ENCODE data around the gene KLHL22. TPM values are rescaled to one million over a fixed set of nuclear protein-coding genes. Genes with fewer than 3 reads are reported as not detected.

Gene KLHL22
- total RNA-seq, 1 donor from 2014 or later, result 18.0 TPM

- no peak for DNase-seq (ENCODE audit: low read depth)
- TF ChIP-seq CTCF (conservative IDR thresholded peaks at IDR 0.05; ENCODE audit: low read depth, low read length), result no peak
- no peak overlapping the region for H3K4me3 ChIP-seq (ENCODE audit: low read depth, low read length)
Observed at GRCh38 chr22:20523086-20523983, 27.7 kb upstream of the KLHL22 start.

GRCh38 chr22:20522134-20523004 lies 26.8 kb upstream of the KLHL22 start:
- TF ChIP-seq CTCF (conservative IDR thresholded peaks at IDR 0.05; ENCODE audit: low read depth, low read length), result no peak
- DNase-seq (ENCODE audit: low read depth), result no peak
- no peak overlapping the region for H3K4me3 ChIP-seq (ENCODE audit: low read depth, low read length)

DNA sequence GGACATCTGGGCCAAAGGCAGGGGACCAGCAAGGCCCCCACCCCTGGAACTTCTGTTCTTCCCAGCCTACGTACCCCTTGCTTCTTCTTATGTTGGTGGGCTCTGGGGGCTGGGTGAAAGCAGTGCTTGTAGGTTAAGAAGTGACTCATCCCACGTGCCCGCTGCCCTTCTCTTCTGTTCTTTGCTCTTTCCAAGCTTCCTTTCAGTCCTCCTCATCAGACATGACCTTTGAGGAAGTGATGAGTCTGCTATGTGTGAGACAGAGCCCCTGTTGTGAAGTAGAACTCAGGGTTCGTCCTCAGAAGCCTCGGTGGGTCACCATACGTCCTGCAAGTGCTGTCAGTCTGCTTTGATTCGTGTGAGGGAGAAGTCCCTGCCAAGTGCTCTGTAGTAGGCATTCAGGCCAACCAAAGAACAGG lies 24.5 kb upstream of the KLHL22 start:
- no peak overlapping the region for H3K4me3 ChIP-seq (ENCODE audit: low read depth, low read length)
- DNase-seq (ENCODE audit: low read depth), result no peak
- no peak for TF ChIP-seq CTCF (conservative IDR thresholded peaks at IDR 0.05; ENCODE audit: low read depth, low read length)

DNA sequence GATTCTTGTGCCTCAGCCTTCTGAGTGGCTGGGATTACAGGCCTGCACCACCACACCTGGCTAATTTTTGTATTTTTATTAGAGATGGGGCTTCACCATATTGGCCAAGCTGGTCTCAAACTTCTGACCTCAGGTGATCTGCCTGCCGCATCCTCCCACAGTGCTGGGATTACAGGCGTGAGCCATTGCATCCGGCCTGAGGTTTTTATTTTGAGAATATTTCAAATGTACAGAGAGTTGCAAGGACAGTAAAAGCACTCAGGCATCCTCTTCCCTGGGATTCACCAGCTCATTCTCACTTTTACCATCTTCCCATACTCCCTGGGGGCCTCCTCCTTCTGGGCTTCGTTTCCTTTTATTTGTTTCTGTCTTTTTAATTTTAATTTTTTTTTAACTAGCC lies 24.0 kb upstream of the KLHL22 start:
- TF ChIP-seq CTCF (conservative IDR thresholded peaks at IDR 0.05; ENCODE audit: low read depth, low read length), result no peak
- no peak for DNase-seq (ENCODE audit: low read depth)
- no peak overlapping the region for H3K4me3 ChIP-seq (ENCODE audit: low read depth, low read length)

- no peak for TF ChIP-seq CTCF (conservative IDR thresholded peaks at IDR 0.05; ENCODE audit: low read depth, low read length)
- no peak overlapping the region for H3K4me3 ChIP-seq (ENCODE audit: low read depth, low read length)
- no peak for DNase-seq (ENCODE audit: low read depth)
Observed at GRCh38 chr22:20517841-20518592, 22.4 kb upstream of the KLHL22 start.

DNA sequence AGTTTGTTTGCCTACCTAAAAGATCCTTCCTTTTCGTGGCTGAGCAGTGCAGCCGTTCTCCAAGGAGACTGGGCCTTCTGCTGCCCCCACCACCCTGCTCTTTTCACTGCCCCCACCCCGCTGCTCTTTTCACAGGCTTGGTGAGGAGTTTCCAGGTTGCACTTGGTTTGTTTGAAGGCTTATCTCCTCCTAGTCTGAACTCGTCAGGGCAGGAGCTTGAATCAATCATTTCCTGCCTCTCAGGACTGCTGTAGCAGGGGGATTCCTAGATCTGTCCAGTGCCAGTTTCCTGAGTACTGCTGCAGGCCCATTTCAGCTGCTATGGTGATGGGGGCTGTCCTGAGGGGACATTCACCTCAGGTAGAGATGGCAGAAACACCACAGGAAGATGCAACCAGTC lies 21.8 kb upstream of the KLHL22 start:
- TF ChIP-seq CTCF (conservative IDR thresholded peaks at IDR 0.05; ENCODE audit: low read depth, low read length), result no peak
- no peak for DNase-seq (ENCODE audit: low read depth)
- no peak overlapping the region for H3K4me3 ChIP-seq (ENCODE audit: low read depth, low read length)

All from epithelial cell of proximal tubule (primary cell).